ENCODE data around the gene VWA8. TPM values are rescaled to one million over a fixed set of nuclear protein-coding genes. Genes with fewer than 3 reads are reported as not detected.
"Not testable (repeated sequence)": the region's sequence is repeated elsewhere in the genome, so short reads cannot be mapped to it uniquely, and the experiment has no call there.

The VWA8 gene
- total and polyA plus RNA-seq, 7 experiments from 2014 or later = 4.8 to 26.3 (median 21.6) TPM

GRCh38 chr13:41898411-41898810 lies 62.5 kb downstream of the VWA8 start:
- H3K36me3 Mint-ChIP-seq = peaks cover 0 to 45% (median 16%) of the 10 kb centered on the region in 5 donors
- H3K4me1 ChIP-seq (ENCODE audit: control insufficient read depth in 2 of 2, insufficient read depth in 2 of 2, low read length in 2 of 2); H3K27me3 ChIP-seq (ENCODE audit: control insufficient read depth in 2 of 2, insufficient read depth in 2 of 2, low read length in 2 of 2); CTCF ChIA-PET; DNase-seq; H3K27me3 Mint-ChIP-seq; intact Hi-C loops (cut with micrococcal nuclease); H3K9me3 ChIP-seq (ENCODE audit: control insufficient read depth in 2 of 3, low read length in 3 of 3); H3K4me3 ChIP-seq (ENCODE audit: low read length); ATAC-seq; H3K9me3 Mint-ChIP-seq; H3K36me3 ChIP-seq (ENCODE audit: control insufficient read depth in 2 of 3, insufficient read depth in 3 of 3, low read length in 3 of 3); H3K27ac Mint-ChIP-seq; H3K27ac ChIP-seq (ENCODE audit: low read depth, low read length); H3K4me3 Mint-ChIP-seq: not testable (repeated sequence)
- POLR2A ChIA-PET = interaction anchor here (0.6 kb wide), 1 partner anchor 149 kb away, joined by 3 read pairs; no protein-coding TSS in a partner anchor
- H3K4me1 Mint-ChIP-seq = peaks cover 0 to 10% (median 0%) of the 10 kb centered on the region in 7 donors

GRCh38 chr13:41897126-41897525 lies 63.8 kb downstream of the VWA8 start:
- no peaks in the 10 kb centered on the region for H3K4me1 ChIP-seq (ENCODE audit: control insufficient read depth in 2 of 2, insufficient read depth in 2 of 2, low read length in 2 of 2)
- POLR2A ChIA-PET = no interaction called here
- ATAC-seq (no peak), DNase-seq (no peak)
- no peaks in the 10 kb centered on the region for H3K36me3 ChIP-seq (ENCODE audit: control insufficient read depth in 2 of 3, insufficient read depth in 3 of 3, low read length in 3 of 3)
- H3K4me3 Mint-ChIP-seq = no peak overlapping the region
- CTCF ChIA-PET = no interaction called here
- H3K27ac Mint-ChIP-seq = no peak overlapping the region
- peaks cover 5 to 48% (median 20%) of the 10 kb centered on the region in 5 donors for H3K36me3 Mint-ChIP-seq
- H3K9me3 Mint-ChIP-seq = peaks cover 0 to 1% (median 0%) of the 10 kb centered on the region in 11 donors
- H3K4me1 Mint-ChIP-seq = peaks cover 0 to 12% (median 0%) of the 10 kb centered on the region in 7 donors
- no peak overlapping the region for H3K4me3 ChIP-seq (ENCODE audit: low read length)
- no peaks in the 10 kb centered on the region for H3K9me3 ChIP-seq (ENCODE audit: control insufficient read depth in 2 of 3, low read length in 3 of 3)
- no peaks in the 10 kb centered on the region for H3K27me3 Mint-ChIP-seq
- H3K27me3 ChIP-seq (ENCODE audit: control insufficient read depth in 2 of 2, insufficient read depth in 2 of 2, low read length in 2 of 2) = no peaks in the 10 kb centered on the region
- intact Hi-C loops (cut with micrococcal nuclease) = no loop called here
- no peak overlapping the region for H3K27ac ChIP-seq (ENCODE audit: low read depth, low read length)

- CTCF ChIA-PET = no interaction called here
These were observed 65.4 kb downstream of the VWA8 start for GRCh38 chr13:41895478-41895877.

DNA sequence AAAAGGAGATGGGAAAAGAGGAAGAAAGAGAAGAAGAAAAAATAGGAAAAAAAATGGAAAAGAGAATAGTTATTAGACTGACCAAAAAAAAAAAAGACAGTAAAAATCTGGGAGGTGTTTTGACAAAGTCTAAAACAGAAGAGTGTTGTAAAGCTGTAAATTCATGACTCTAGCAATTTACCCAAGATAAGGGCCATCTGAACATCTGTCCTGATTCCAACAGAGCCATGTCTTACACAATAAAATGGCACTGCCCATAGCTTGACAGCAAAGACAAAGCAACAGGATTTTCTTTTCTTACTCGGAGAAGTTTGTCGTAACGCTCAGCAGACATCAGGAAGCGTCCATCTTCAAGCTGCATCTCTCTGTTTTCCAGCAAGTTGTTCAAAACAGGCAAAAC lies 69.8 kb downstream of the VWA8 start:
- H3K36me3 ChIP-seq (ENCODE audit: control insufficient read depth in 2 of 3, insufficient read depth in 3 of 3, low read length in 3 of 3) = peaks cover 0 to 13% (median 6%) of the 10 kb centered on the region in 3 experiments
- ChIA-PET CTCF (no interaction called here), POLR2A (no interaction called here)
- no peak overlapping the region for H3K4me3 ChIP-seq (ENCODE audit: low read length)
- Mint-ChIP-seq H3K27ac (no peak overlapping the region), H3K36me3 (peaks cover 17 to 63% (median 54%) of the 10 kb centered on the region in 5 donors), H3K4me1 (peaks cover 0 to 14% (median 0%) of the 10 kb centered on the region in 7 donors), H3K9me3 (peaks cover 0 to 5% (median 0%) of the 10 kb centered on the region in 11 donors), H3K4me3 (no peak overlapping the region), H3K27me3 (no peaks in the 10 kb centered on the region)
- no peak overlapping the region for H3K27ac ChIP-seq (ENCODE audit: low read depth, low read length)
- H3K4me1 ChIP-seq (ENCODE audit: control insufficient read depth in 2 of 2, insufficient read depth in 2 of 2, low read length in 2 of 2) = no peaks in the 10 kb centered on the region
- no peaks in the 10 kb centered on the region for H3K27me3 ChIP-seq (ENCODE audit: control insufficient read depth in 2 of 2, insufficient read depth in 2 of 2, low read length in 2 of 2)
- H3K9me3 ChIP-seq (ENCODE audit: control insufficient read depth in 2 of 3, low read length in 3 of 3) = no peaks in the 10 kb centered on the region
- intact Hi-C loops (cut with micrococcal nuclease) = no loop called here
- ATAC-seq (no peak), DNase-seq (no peak)

More at GRCh38 chr13:41895478-41895877, 65.4 kb downstream of the VWA8 start:
- H3K36me3 Mint-ChIP-seq = peaks cover 8 to 55% (median 24%) of the 10 kb centered on the region in 5 donors
- DNase-seq (no peak), ATAC-seq (no peak)
- POLR2A ChIA-PET = no interaction called here
- no peaks in the 10 kb centered on the region for H3K27me3 ChIP-seq (ENCODE audit: control insufficient read depth in 2 of 2, insufficient read depth in 2 of 2, low read length in 2 of 2)
- no peak overlapping the region for H3K4me3 Mint-ChIP-seq
- peaks cover 0 to 1% (median 0%) of the 10 kb centered on the region in 11 donors for H3K9me3 Mint-ChIP-seq
- peaks cover 0 to 6% (median 0%) of the 10 kb centered on the region in 3 experiments for H3K36me3 ChIP-seq (ENCODE audit: control insufficient read depth in 2 of 3, insufficient read depth in 3 of 3, low read length in 3 of 3)
- peaks cover 0 to 12% (median 0%) of the 10 kb centered on the region in 7 donors for H3K4me1 Mint-ChIP-seq
- H3K27ac ChIP-seq (ENCODE audit: low read depth, low read length) = no peak overlapping the region
- no peaks in the 10 kb centered on the region for H3K4me1 ChIP-seq (ENCODE audit: control insufficient read depth in 2 of 2, insufficient read depth in 2 of 2, low read length in 2 of 2)
- no peak overlapping the region for H3K4me3 ChIP-seq (ENCODE audit: low read length)
- intact Hi-C loops (cut with micrococcal nuclease) = no loop called here
- no peaks in the 10 kb centered on the region for H3K9me3 ChIP-seq (ENCODE audit: control insufficient read depth in 2 of 3, low read length in 3 of 3)
- no peaks in the 10 kb centered on the region for H3K27me3 Mint-ChIP-seq
- no peak overlapping the region for H3K27ac Mint-ChIP-seq

DNA sequence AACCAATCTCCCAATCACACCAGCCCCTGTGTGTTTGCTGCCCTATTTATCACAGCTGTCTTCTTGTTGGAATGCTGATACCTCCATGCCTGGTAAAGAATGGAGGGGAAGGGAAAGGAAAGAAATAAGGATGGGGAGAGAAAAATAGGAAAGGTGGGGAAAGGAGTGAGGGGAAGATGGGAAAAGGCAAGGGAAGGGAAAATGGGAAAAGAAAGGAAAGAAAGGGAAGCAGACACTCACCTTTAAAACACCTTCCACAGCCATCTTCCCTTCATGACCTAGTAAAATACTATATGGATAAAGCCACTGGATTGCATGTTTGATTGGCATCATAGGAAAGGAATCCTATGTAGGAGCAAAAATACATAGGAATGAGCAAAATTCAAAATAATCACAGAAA lies 77.8 kb downstream of the VWA8 start:
- H3K4me3 ChIP-seq (ENCODE audit: low read length) = no peak overlapping the region
- H3K36me3 ChIP-seq (ENCODE audit: control insufficient read depth in 2 of 3, insufficient read depth in 3 of 3, low read length in 3 of 3) = peaks cover 0 to 31% (median 13%) of the 10 kb centered on the region in 3 experiments
- Mint-ChIP-seq H3K9me3 (peaks cover 0 to 10% (median under 1%) of the 10 kb centered on the region in 11 donors), H3K4me3 (no peak overlapping the region), H3K4me1 (peaks cover 0 to 3% (median 0%) of the 10 kb centered on the region in 7 donors), H3K27ac (no peak overlapping the region), H3K36me3 (peaks cover 26 to 78% (median 75%) of the 10 kb centered on the region in 5 donors), H3K27me3 (no peaks in the 10 kb centered on the region)
- H3K9me3 ChIP-seq (ENCODE audit: control insufficient read depth in 2 of 3, low read length in 3 of 3) = no peaks in the 10 kb centered on the region
- no peaks in the 10 kb centered on the region for H3K27me3 ChIP-seq (ENCODE audit: control insufficient read depth in 2 of 2, insufficient read depth in 2 of 2, low read length in 2 of 2)
- H3K27ac ChIP-seq (ENCODE audit: low read depth, low read length) = no peak overlapping the region
- H3K4me1 ChIP-seq (ENCODE audit: control insufficient read depth in 2 of 2, insufficient read depth in 2 of 2, low read length in 2 of 2) = no peaks in the 10 kb centered on the region
- intact Hi-C loops (cut with micrococcal nuclease) = no loop called here
- ChIA-PET POLR2A (no interaction called here), CTCF (no interaction called here)
- no peak for DNase-seq
- no peak for ATAC-seq

DNA sequence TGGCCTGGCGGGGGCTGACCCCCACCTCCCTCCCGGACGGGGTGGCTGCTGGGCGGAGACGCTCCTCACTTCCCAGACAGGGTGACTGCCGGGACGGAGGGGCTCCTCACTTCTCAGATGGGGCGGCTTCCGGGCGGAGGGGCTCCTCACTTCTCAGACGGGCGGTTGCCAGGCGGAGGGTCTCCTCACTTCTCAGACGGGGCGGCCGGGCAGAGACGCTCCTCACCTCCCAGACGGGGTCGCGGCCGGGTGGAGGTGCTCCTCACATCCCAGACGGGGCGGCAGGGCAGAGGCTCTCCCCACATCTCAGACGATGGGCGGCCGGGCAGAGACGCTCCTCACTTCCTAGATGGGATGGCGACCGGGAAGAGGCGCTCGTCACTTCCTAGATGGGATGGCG lies 79.0 kb downstream of the VWA8 start:
- H3K36me3 ChIP-seq (ENCODE audit: control insufficient read depth in 2 of 3, insufficient read depth in 3 of 3, low read length in 3 of 3) = peaks cover 0 to 31% (median 13%) of the 10 kb centered on the region in 3 experiments
- DNase-seq; H3K4me3 ChIP-seq (ENCODE audit: low read length); H3K4me1 Mint-ChIP-seq; ATAC-seq; intact Hi-C loops (cut with micrococcal nuclease); H3K27ac ChIP-seq (ENCODE audit: low read depth, low read length); POLR2A ChIA-PET; H3K4me1 ChIP-seq (ENCODE audit: control insufficient read depth in 2 of 2, insufficient read depth in 2 of 2, low read length in 2 of 2); H3K27ac Mint-ChIP-seq; H3K27me3 ChIP-seq (ENCODE audit: control insufficient read depth in 2 of 2, insufficient read depth in 2 of 2, low read length in 2 of 2); CTCF ChIA-PET; H3K9me3 ChIP-seq (ENCODE audit: control insufficient read depth in 2 of 3, low read length in 3 of 3); H3K4me3 Mint-ChIP-seq; H3K27me3 Mint-ChIP-seq; H3K9me3 Mint-ChIP-seq: not testable (repeated sequence)
- H3K36me3 Mint-ChIP-seq = peaks cover 26 to 68% (median 65%) of the 10 kb centered on the region in 5 donors

DNA sequence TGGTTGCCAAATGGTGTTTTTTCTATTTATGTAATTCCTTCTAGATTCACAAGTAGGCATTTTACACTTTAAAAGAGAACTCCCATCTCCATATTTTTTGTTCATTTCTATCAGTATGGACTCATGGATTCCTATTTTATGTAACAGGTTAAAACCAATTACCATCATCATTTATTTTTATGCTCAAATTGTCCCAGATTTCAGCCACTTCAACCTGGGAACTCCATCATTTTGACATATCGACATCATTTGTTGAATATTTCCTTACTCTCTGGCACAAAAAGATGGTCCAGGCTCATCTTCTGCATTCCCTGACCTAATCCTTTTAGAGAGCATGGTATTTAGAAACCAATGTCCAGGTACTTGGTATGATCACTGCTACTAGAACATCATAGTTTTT lies 79.9 kb downstream of the VWA8 start:
- ChIA-PET POLR2A (no interaction called here), CTCF (no interaction called here)
- H3K36me3 Mint-ChIP-seq = peaks cover 21 to 58% (median 57%) of the 10 kb centered on the region in 5 donors
- Histone ChIP-seq H3K27ac (ENCODE audit: low read depth, low read length) (no peak overlapping the region), H3K4me1 (ENCODE audit: control insufficient read depth in 2 of 2, insufficient read depth in 2 of 2, low read length in 2 of 2) (no peaks in the 10 kb centered on the region), H3K9me3 (ENCODE audit: control insufficient read depth in 2 of 3, low read length in 3 of 3) (no peaks in the 10 kb centered on the region), H3K4me3 (ENCODE audit: low read length) (no peak overlapping the region), H3K27me3 (ENCODE audit: control insufficient read depth in 2 of 2, insufficient read depth in 2 of 2, low read length in 2 of 2) (no peaks in the 10 kb centered on the region), H3K36me3 (ENCODE audit: control insufficient read depth in 2 of 3, insufficient read depth in 3 of 3, low read length in 3 of 3) (peaks cover 0 to 28% (median 7%) of the 10 kb centered on the region in 3 experiments)
- no peak overlapping the region for H3K4me3 Mint-ChIP-seq
- H3K9me3 Mint-ChIP-seq = peaks cover 0 to 10% (median 0%) of the 10 kb centered on the region in 11 donors
- H3K27ac Mint-ChIP-seq = no peak overlapping the region
- no peak for ATAC-seq
- H3K27me3 Mint-ChIP-seq = no peaks in the 10 kb centered on the region
- intact Hi-C loops (cut with micrococcal nuclease) = no loop called here
- no peak for DNase-seq
- H3K4me1 Mint-ChIP-seq = peaks cover 0 to 3% (median 0%) of the 10 kb centered on the region in 7 donors
